ENCODE data around the gene POLDIP2.

The POLDIP2 gene

GRCh38 chr17:28325211-28325610, 32.1 kb downstream of the POLDIP2 start:
- ChIA-PET POLR2A (ENCODE audit: low non-redundant PET) (interaction anchor here (0.6 kb wide), 1 partner anchor 14 kb away, joined by 5 read pairs; no protein-coding TSS in a partner anchor), CTCF (interaction anchor here (1.1 kb wide), 1 partner anchor 92 kb away, joined by 3 read pairs; no protein-coding TSS in a partner anchor)
- DNase-seq (ENCODE audit: low spot score): no peak
- no peak overlapping the region for H3K27ac ChIP-seq
- no peak for TF ChIP-seq CTCF (conservative IDR thresholded peaks at IDR 0.05; ENCODE audit: low read depth)

GRCh38 chr17:28324781-28325180, 32.5 kb downstream of the POLDIP2 start:
- H3K27ac ChIP-seq: no peak overlapping the region
- TF ChIP-seq CTCF (conservative IDR thresholded peaks at IDR 0.05; ENCODE audit: low read depth): no peak
- DNase-seq (ENCODE audit: low spot score): no peak
- POLR2A ChIA-PET (ENCODE audit: low non-redundant PET): interaction anchor here (0.6 kb wide), 1 partner anchor 14 kb away, joined by 5 read pairs; no protein-coding TSS in a partner anchor
- CTCF ChIA-PET: interaction anchor here (1.1 kb wide), 1 partner anchor 92 kb away, joined by 3 read pairs; no protein-coding TSS in a partner anchor

GRCh38 chr17:28324267-28324745, 33.0 kb downstream of the POLDIP2 start:
- no peak overlapping the region for H3K27ac ChIP-seq
- TF ChIP-seq CTCF (conservative IDR thresholded peaks at IDR 0.05; ENCODE audit: low read depth): no peak
- ChIA-PET CTCF (interaction anchor here (0.7 kb wide), 1 partner anchor 98 kb away, joined by 3 read pairs; no protein-coding TSS in a partner anchor), POLR2A (ENCODE audit: low non-redundant PET) (no interaction called here)
- no peak for DNase-seq (ENCODE audit: low spot score)

- POLR2A ChIA-PET (ENCODE audit: low non-redundant PET): interaction anchor here (2.0 kb wide), 1 partner anchor 15 kb away, joined by 8 read pairs; the partner anchor contains the start of genes IFT20 and TNFAIP1
- CTCF ChIA-PET: no interaction called here
- H3K27ac ChIP-seq: no peak overlapping the region
These were observed 36.9 kb downstream of the POLDIP2 start for GRCh38 chr17:28320215-28321061.

GRCh38 chr17:28319598-28319935, 37.8 kb downstream of the POLDIP2 start:
- H3K27ac ChIP-seq: peak overlapping the region; percentile 82
- CTCF ChIA-PET: interaction anchor here (0.6 to 1.7 kb wide), 2 partner anchors 16 to 68 kb away, joined by 4 read pairs; partner anchors contain the start of gene TNFAIP1
- TF ChIP-seq CTCF (conservative IDR thresholded peaks at IDR 0.05; ENCODE audit: low read depth): no peak
- DNase-seq (ENCODE audit: low spot score): no peak
- POLR2A ChIA-PET (ENCODE audit: low non-redundant PET): interaction anchor here (0.5 to 2.0 kb wide), 2 partner anchors 16 to 313 kb away, joined by 3 to 8 read pairs; partner anchors contain the start of genes IFT20 and TNFAIP1

More at GRCh38 chr17:28320215-28321061, 36.9 kb downstream of the POLDIP2 start:
- TF ChIP-seq CTCF (conservative IDR thresholded peaks at IDR 0.05; ENCODE audit: low read depth): no peak
- DNase-seq (ENCODE audit: low spot score): no peak
